HG02840 (cell line): ENCODE measurements around the gene CMTR1.

Experiments used
- ATAC-seq: cut with Tn5 transposase; IDR thresholded peaks from one replicate; pipeline ENCODE4 v1.9.1; 2021; ENCODE audit warnings: mild to moderate bottlenecking, moderate library complexity, moderate number of reproducible peaks; ENCODE audit not compliant: unreplicated experiment, low FRiP score

The CMTR1 gene

DNA sequence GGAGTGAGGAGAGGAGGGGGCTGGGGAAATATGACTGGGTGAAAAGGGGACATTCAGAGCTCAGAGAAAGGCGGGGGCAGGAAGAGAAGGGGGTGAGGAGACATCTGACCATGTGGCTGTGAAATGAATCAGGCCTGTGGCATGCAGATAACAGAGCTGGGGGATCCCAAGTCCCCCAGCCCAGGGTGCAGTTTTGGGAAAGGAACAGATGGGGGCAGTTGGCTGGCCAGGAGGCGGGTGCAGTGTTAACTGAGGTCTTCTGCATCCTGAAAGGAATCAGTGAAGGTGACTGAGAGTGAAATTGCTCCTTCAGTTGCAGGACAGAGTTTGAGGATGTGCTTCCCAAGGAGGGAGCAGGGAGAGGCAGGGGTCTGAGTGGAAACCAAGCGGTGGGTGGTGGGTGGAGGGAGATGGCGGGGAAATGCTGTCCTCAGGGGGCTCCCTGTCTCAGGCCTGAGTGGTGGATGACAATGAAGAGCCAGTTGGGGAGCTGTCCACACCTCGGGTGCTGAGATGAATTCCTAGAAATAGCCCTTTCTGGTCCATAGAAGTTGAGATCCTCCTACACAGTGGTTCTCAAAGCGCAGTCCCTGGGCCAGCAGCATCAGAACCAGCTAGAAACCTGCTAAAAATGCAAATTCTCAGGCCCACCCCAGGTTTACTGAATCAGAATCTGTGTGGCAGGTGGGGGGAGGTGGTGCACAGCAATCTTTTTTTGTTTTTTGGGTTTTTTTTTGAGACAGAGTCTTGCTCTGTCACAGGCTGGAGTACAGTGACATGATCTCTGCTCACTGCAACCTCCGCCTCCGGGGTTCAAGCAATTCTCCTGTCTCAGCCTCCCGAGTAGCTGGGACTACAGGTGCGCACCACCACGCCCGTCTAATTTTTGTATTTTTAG is 92.7 kb downstream of the CMTR1 start:
- no peak for ATAC-seq

DNA sequence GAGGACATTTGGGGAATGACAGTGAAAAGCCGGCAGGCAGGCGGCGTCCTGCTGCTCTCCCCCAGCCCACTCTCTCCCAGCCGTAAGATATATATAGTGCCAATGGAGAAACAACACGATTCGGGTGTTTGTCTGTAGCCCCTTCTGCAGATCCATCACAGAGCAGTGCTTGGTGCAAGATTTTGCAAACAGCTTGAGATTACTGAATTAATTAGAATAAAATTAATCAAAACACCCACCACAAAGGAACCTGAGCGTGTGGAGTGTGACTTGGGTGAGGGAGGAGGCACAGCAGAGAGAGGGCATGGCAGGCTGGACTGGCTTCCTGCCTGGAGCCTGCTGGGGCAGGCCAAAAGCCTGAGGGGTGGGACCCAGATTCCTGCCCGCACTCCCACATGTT is 95.5 kb downstream of the CMTR1 start:
- no peak for ATAC-seq

DNA sequence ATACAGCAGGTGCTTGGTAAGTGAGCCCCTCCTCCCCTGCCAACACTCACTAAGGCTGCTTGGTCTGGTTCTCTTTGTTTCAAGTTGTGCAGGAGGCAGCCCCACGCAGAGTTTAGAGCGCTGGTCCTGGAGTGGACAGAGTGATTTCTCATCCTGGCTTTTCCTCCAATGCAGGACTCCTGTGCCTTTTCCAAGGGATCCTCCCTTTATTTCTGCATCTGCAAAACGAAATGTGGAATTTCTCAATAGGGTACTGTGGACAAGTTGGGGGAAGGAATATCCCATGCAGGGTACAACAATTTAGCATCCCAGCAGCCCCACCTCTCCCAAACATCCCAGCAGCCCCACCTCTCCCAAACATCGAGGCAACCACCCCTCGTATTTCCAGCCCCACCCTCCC is 97.3 kb downstream of the CMTR1 start:
- no peak for ATAC-seq

DNA sequence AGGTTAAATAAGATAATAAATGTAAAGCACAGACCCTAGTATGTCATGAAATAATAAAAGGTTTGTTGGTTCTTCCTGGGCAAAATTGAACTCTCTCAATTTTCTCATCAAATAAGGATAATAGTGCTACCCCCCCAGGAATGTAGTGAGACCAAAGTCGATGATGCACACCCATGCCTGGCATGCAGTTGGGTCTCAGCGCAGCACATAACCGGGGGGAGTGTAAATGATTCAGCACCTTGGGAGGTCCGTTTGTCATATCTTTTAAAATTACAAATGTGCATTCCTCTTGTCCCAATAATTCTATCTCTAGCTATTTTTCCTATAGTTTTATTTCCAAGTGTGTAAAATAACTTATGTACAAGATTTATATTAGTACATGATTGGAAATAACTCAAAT is 98.0 kb downstream of the CMTR1 start:
- no peak for ATAC-seq
